ENCODE measurements around the gene CCR3.

DNA sequence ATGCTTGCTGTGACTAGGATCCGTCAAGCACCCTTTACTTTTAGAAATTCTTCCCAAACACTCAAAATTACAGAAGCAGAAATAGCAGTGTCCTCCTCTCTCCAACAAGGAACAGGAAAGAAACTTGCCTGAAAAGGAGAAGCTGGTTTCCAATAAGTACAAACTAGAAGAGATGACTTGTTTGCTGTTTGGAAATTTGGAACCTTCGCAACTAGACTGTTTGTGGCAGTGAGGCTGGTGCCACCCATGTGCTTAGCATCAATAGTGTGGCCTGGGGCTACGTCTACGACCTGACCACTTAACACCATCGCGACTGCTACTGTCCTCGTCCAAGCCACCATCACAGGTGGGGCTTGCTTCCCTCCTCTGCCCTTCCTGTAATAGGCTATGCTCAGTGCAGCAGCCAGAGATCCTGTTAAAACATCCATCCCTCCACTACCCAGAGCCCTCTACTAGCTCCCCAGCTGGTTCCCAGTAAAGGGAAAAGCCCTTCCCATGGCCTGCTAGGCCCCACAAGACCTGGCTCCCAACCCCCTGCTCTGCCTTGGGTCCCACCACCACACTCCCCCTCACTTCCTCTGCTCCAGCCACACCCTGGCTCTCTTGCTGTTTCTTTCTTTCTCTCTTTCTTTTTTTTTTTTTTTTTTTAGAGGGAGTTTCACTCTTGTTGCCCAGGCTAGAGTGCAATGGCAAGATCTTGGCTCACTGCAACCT is 59.0 kb downstream of the CCR3 start:
- TF ChIP-seq, protein P1, sequence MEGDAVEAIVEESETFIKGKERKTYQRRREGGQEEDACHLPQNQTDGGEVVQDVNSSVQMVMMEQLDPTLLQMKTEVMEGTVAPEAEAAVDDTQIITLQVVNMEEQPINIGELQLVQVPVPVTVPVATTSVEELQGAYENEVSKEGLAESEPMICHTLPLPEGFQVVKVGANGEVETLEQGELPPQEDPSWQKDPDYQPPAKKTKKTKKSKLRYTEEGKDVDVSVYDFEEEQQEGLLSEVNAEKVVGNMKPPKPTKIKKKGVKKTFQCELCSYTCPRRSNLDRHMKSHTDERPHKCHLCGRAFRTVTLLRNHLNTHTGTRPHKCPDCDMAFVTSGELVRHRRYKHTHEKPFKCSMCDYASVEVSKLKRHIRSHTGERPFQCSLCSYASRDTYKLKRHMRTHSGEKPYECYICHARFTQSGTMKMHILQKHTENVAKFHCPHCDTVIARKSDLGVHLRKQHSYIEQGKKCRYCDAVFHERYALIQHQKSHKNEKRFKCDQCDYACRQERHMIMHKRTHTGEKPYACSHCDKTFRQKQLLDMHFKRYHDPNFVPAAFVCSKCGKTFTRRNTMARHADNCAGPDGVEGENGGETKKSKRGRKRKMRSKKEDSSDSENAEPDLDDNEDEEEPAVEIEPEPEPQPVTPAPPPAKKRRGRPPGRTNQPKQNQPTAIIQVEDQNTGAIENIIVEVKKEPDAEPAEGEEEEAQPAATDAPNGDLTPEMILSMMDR (IDR thresholded peaks at IDR 0.05), result no peak
- no peak for TF ChIP-seq ZFX (IDR thresholded peaks at IDR 0.05; ENCODE audit: borderline replicate concordance)
